Measurements from ENCODE around the gene HAUS8.

The HAUS8 gene

GRCh38 chr19:17052439-17052838 is 22.8 kb downstream of the HAUS8 start:
- no peaks in the 10 kb centered on the region for H3K9me3 ChIP-seq
- no peak overlapping the region for H3K4me3 ChIP-seq
- no peaks in the 10 kb centered on the region for H3K4me1 ChIP-seq
- H3K27ac ChIP-seq = no peak overlapping the region
- DNase-seq = peak in 1 of 2 donors; percentile 50
- H3K36me3 ChIP-seq = peaks cover 23 to 86% (median 38%) of the 10 kb centered on the region in 3 donors
- intact Hi-C loops (cut with DNase I; ENCODE audit: low total_unique reads) = loop anchor here (5.0 kb wide), 1 partner anchor 280 kb away; no protein-coding TSS in a partner anchor
- H3K27me3 ChIP-seq = no peaks in the 10 kb centered on the region
- peak; percentile 53 to 55 for TF ChIP-seq CTCF (IDR thresholded peaks at IDR 0.05)

- intact Hi-C loops (cut with DNase I; ENCODE audit: low total_unique reads) = loop anchor here (5.0 kb wide), 1 partner anchor 277 kb away; no protein-coding TSS in a partner anchor
- no peak for TF ChIP-seq CTCF (IDR thresholded peaks at IDR 0.05)
- H3K36me3 ChIP-seq = peaks cover 23 to 63% (median 33%) of the 10 kb centered on the region in 3 donors
Observed at GRCh38 chr19:17049711-17050280, 25.5 kb downstream of the HAUS8 start.

GRCh38 chr19:17048885-17049453 is 26.3 kb downstream of the HAUS8 start:
- Histone ChIP-seq H3K4me3 (no peak overlapping the region), H3K27ac (no peak overlapping the region), H3K4me1 (no peaks in the 10 kb centered on the region), H3K27me3 (peaks cover 0 to 8% of the 10 kb centered on the region in 2 donors), H3K36me3 (peaks cover 21 to 55% (median 25%) of the 10 kb centered on the region in 3 donors), H3K9me3 (no peaks in the 10 kb centered on the region)
- TF ChIP-seq CTCF (IDR thresholded peaks at IDR 0.05) = no peak
- no peak for DNase-seq
- intact Hi-C loops (cut with DNase I; ENCODE audit: low total_unique reads) = no loop called here

More at GRCh38 chr19:17049711-17050280, 25.5 kb downstream of the HAUS8 start:
- Histone ChIP-seq H3K27me3 (peaks cover 0 to 2% of the 10 kb centered on the region in 2 donors), H3K27ac (no peak overlapping the region), H3K4me1 (no peaks in the 10 kb centered on the region), H3K9me3 (no peaks in the 10 kb centered on the region), H3K4me3 (no peak overlapping the region)
- no peak for DNase-seq

- Histone ChIP-seq H3K36me3 (peaks cover 12 to 26% (median 13%) of the 10 kb centered on the region in 3 donors), H3K27me3 (peaks cover 0 to 29% of the 10 kb centered on the region in 2 donors), H3K9me3 (no peaks in the 10 kb centered on the region), H3K27ac (no peak overlapping the region), H3K4me3 (no peak overlapping the region), H3K4me1 (no peaks in the 10 kb centered on the region)
- TF ChIP-seq CTCF (IDR thresholded peaks at IDR 0.05) = no peak
- intact Hi-C loops (cut with DNase I; ENCODE audit: low total_unique reads) = no loop called here
- DNase-seq = no peak
Observed at GRCh38 chr19:17045907-17046502, 29.2 kb downstream of the HAUS8 start.

GRCh38 chr19:17043744-17044143 is 31.5 kb downstream of the HAUS8 start:
- DNase-seq = no peak
- H3K4me1 ChIP-seq = no peaks in the 10 kb centered on the region
- no peak overlapping the region for H3K27ac ChIP-seq
- H3K27me3 ChIP-seq = peaks cover 0 to 43% of the 10 kb centered on the region in 2 donors
- H3K36me3 ChIP-seq = peaks cover 0 to 3% (median 0%) of the 10 kb centered on the region in 3 donors
- intact Hi-C loops (cut with DNase I; ENCODE audit: low total_unique reads) = no loop called here
- H3K9me3 ChIP-seq = no peaks in the 10 kb centered on the region
- no peak overlapping the region for H3K4me3 ChIP-seq
- TF ChIP-seq CTCF (IDR thresholded peaks at IDR 0.05) = no peak
